ENCODE results near the gene EGFL7. TPM values are rescaled to one million over a fixed set of nuclear protein-coding genes. Genes with fewer than 3 reads are reported as not detected.

EGFL7 gene
- total RNA-seq, 1 experiment from 2014 or later: 38.0 TPM

GRCh38 chr9:136683755-136684154, 21.0 kb downstream of the EGFL7 start:
- H3K56ac ChIP-seq (ENCODE audit: insufficient read length, low read depth, low read length): no peak overlapping the region
- Mint-ChIP-seq H3K36me3 (ENCODE audit: insufficient read depth in 1 of 3, low read depth in 3 of 3) (no peaks in the 10 kb centered on the region), H3K27me3 (ENCODE audit: low read depth) (peaks cover 12% of the 10 kb centered on the region), H3K4me3 (no peak overlapping the region), H3K9me3 (no peaks in the 10 kb centered on the region), H3K4me1 (peaks cover 4 to 18% of the 10 kb centered on the region in 2 experiments), H3K27ac (no peak overlapping the region)
- H2AK5ac ChIP-seq (ENCODE audit: insufficient read length, low read length): no peak overlapping the region
- H3K14ac ChIP-seq (ENCODE audit: insufficient read depth, low read length): no peak overlapping the region
- peaks cover 4% of the 10 kb centered on the region for H3K79me1 ChIP-seq (ENCODE audit: insufficient read depth, low read depth, low read length, poor library complexity, severe bottlenecking)
- H3K18ac ChIP-seq (ENCODE audit: insufficient read length, low read depth, low read length): no peak overlapping the region
- no peaks in the 10 kb centered on the region; the same call in 1 of the 2 replicates for H3K79me2 ChIP-seq (ENCODE audit: insufficient read depth, low read length)
- H3K23ac ChIP-seq (ENCODE audit: insufficient read length, low read depth, low read length): no peak overlapping the region
- H4K91ac ChIP-seq (ENCODE audit: insufficient read length, low read depth, low read length): no peak overlapping the region
- H2BK12ac ChIP-seq (ENCODE audit: insufficient read length, low read depth, low read length): no peak overlapping the region
- no peak overlapping the region for H3K27ac ChIP-seq (ENCODE audit: insufficient read length, low read depth, low read length)
- no peaks in the 10 kb centered on the region for H3K27me3 ChIP-seq (ENCODE audit: insufficient read depth, low read length)
- no peak overlapping the region for H2BK20ac ChIP-seq (ENCODE audit: low read depth, low read length, poor library complexity, severe bottlenecking)
- no peak overlapping the region for H3K4me2 ChIP-seq (ENCODE audit: insufficient read depth, insufficient read length, low read length)
- TF ChIP-seq, protein P1, sequence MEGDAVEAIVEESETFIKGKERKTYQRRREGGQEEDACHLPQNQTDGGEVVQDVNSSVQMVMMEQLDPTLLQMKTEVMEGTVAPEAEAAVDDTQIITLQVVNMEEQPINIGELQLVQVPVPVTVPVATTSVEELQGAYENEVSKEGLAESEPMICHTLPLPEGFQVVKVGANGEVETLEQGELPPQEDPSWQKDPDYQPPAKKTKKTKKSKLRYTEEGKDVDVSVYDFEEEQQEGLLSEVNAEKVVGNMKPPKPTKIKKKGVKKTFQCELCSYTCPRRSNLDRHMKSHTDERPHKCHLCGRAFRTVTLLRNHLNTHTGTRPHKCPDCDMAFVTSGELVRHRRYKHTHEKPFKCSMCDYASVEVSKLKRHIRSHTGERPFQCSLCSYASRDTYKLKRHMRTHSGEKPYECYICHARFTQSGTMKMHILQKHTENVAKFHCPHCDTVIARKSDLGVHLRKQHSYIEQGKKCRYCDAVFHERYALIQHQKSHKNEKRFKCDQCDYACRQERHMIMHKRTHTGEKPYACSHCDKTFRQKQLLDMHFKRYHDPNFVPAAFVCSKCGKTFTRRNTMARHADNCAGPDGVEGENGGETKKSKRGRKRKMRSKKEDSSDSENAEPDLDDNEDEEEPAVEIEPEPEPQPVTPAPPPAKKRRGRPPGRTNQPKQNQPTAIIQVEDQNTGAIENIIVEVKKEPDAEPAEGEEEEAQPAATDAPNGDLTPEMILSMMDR (conservative IDR thresholded peaks at IDR 0.05): no peak
- DNase-seq: no peak
- H4K20me1 ChIP-seq (ENCODE audit: control insufficient read depth, insufficient read depth, insufficient read length): no peaks in the 10 kb centered on the region
- no peak overlapping the region for H3T11ph ChIP-seq (ENCODE audit: low read length)
- no CpG with 5 or more reads among the region's 14 CpGs for WGBS (ENCODE audit: extremely low coverage, insufficient read length, low lambda C conversion rate)
- H2AFZ ChIP-seq (ENCODE audit: low read length): no peak overlapping the region
- no peaks in the 10 kb centered on the region for H3K9me3 ChIP-seq (ENCODE audit: control insufficient read depth, low read depth, low read length)
- H2BK15ac ChIP-seq (ENCODE audit: low read depth, low read length): no peak overlapping the region
- H4K8ac ChIP-seq (replicated peaks; ENCODE audit: insufficient read length, low read depth, low read length): no peak overlapping the region
- no peak overlapping the region for H3K9ac ChIP-seq (ENCODE audit: extremely low read depth, insufficient read length, low read length)
- H3K23me2 ChIP-seq (ENCODE audit: insufficient read length, low read depth, low read length, poor library complexity, severe bottlenecking): peaks cover 9% of the 10 kb centered on the region
- no peak overlapping the region for H3K4ac ChIP-seq (ENCODE audit: low read depth, low read length)
- H2BK120ac ChIP-seq (ENCODE audit: low read depth, low read length, poor library complexity, severe bottlenecking): no peak overlapping the region
- H3K4me1 ChIP-seq (ENCODE audit: insufficient read depth, low read length): no peaks in the 10 kb centered on the region; the same call in 1 of the 2 replicates
- no peak overlapping the region for H4K5ac ChIP-seq (ENCODE audit: insufficient read length, low read depth, low read length)
- no peak overlapping the region for H2BK5ac ChIP-seq (ENCODE audit: insufficient read length, low read length)

Data from H9 (cell line).